Panc1 (cell line): ENCODE results near the gene BIK.

Experiments used
- POLR2AphosphoS5 ChIP-seq: IDR thresholded peaks from 2 replicates; pipeline ENCODE4 v1.6.1; 2012; ENCODE audit warnings: mild to moderate bottlenecking, low read depth, low read length, moderate library complexity
- SIN3A ChIP-seq: IDR thresholded peaks from 2 replicates; pipeline ENCODE4 v1.6.1; 2012; ENCODE audit warnings: low read depth, mild to moderate bottlenecking, low read length, moderate library complexity, borderline replicate concordance; ENCODE audit not compliant: insufficient read depth
- TCF7L2 ChIP-seq: IDR thresholded peaks from 2 replicates; pipeline ENCODE4 v1.6.1; 2011; ENCODE audit warnings: mild to moderate bottlenecking, low read depth, low read length, inconsistent platforms
- TF ChIP-seq, protein P1 (sequence below): fragments of 450-650 bp; IDR thresholded peaks from 2 replicates; pipeline ENCODE4 v1.5.1; 2017; ENCODE audit warnings: mild to moderate bottlenecking

DNA sequence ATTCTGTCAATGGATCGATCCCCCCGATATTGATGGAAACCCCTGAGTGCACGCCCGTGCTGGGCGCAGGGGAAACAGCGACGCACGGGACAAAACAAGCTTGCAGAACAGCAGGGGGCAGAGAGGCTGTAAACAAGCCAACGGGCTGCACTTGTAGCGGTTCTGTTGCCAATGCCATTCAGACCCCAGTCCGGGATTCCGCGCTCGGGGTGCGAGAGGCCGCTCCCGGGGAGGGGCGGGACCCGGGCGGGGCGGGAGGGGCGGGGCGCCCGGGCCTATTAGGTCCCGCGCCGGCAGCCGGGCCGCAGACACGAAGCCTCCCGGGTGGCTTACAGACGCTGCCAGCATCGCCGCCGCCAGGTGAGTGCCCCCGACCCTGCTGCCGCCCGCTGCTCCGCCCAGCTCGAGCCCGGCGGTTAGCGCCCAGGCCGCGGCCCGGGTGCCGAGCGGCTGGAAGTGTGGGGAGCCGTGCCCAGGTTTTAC lies at the start of gene BIK:
- TF ChIP-seq, protein P1, sequence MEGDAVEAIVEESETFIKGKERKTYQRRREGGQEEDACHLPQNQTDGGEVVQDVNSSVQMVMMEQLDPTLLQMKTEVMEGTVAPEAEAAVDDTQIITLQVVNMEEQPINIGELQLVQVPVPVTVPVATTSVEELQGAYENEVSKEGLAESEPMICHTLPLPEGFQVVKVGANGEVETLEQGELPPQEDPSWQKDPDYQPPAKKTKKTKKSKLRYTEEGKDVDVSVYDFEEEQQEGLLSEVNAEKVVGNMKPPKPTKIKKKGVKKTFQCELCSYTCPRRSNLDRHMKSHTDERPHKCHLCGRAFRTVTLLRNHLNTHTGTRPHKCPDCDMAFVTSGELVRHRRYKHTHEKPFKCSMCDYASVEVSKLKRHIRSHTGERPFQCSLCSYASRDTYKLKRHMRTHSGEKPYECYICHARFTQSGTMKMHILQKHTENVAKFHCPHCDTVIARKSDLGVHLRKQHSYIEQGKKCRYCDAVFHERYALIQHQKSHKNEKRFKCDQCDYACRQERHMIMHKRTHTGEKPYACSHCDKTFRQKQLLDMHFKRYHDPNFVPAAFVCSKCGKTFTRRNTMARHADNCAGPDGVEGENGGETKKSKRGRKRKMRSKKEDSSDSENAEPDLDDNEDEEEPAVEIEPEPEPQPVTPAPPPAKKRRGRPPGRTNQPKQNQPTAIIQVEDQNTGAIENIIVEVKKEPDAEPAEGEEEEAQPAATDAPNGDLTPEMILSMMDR = no peak; the same call in 1 of the 2 replicates
- TF ChIP-seq POLR2AphosphoS5 = no peak
- no peak for TF ChIP-seq SIN3A
- TF ChIP-seq TCF7L2 = no peak
